T-helper 9 cell (primary cell): ENCODE data around the gene BEST2.
"Not testable (repeated sequence)": the region's sequence is repeated elsewhere in the genome, so short reads cannot be mapped to it uniquely, and the experiment has no call there.

ENCODE experiments used
- DNase-seq: peaks from one replicate; pipeline ENCODE4 v3.0.0-alpha.2; 2020
- total RNA-seq, 2 donors: gene quantifications; one replicate each; lab custom pipeline; 2026; lab: John Stamatoyannopoulos, UW

The BEST2 gene
- total RNA-seq: 0 to 0.07 reads per million in 2 donors

DNA sequence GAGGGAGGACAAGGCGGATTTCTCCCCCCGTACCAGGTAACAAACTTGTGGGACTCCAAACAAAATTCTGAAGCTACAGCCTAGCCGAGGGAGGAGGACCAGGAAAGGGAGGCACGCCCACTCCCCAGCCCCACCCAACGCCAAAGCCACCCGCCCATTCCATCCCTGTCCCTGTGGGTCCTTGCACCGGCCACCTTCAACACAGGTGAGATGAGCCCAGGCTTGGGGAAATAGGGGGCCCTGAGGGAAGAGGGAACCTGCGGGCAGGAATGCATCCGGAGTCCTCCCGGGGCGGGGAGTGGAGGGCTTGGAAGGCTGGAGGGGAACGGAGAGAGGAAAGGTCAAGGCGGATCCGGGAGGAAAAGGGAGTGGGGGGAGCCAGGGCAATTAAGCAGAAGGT lies at the start of gene BEST2:
BEST2 (plus strand) TSS at position 157 of the 400 bp plus-strand sequence. CDS start 802 bp downstream, outside the sequence.
- no peak for DNase-seq

- DNase-seq: no peak
These were observed 48.5 kb upstream of the BEST2 start for GRCh38 chr19:12703046-12703445.

- DNase-seq: no peak
These were observed 46.4 kb upstream of the BEST2 start for GRCh38 chr19:12705169-12705568.

DNA sequence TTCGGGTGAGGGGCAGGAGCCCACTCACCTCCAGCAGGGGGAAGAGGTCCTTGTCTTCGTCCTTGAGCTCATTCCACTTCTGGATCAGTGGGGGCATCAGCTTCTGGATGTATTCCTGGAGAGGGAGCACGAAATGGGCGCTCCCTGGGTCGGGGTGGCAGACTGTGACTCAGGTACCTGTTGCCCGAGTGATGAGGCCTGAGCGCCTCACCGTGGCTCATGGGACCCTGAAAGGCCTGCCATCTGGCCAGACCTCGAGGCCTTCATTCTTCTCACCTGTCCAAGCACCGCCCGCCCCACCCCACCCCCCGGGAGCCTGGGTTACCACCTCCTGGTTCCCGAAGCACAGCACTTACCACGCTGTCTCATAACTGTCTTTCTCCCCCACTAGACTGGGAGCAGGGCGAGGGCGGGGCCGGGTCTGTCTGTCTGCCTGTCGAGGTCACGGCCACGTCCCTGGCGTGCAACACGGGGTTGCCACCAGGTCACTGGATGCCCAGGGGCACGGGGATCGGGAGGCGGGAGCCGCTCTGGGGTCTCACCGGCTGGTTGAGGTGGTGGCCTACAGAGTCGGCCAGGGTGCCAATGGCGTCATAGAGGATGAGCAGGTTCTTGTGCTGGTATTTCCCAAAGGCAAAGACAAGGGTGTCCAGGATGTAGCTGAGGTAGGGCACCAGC lies 45.8 kb upstream of the BEST2 start:
- DNase-seq: no peak

GRCh38 chr19:12706332-12706718 lies 45.3 kb upstream of the BEST2 start:
- no peak for DNase-seq

- no peak for DNase-seq
These were observed 43.0 kb upstream of the BEST2 start for GRCh38 chr19:12708641-12709040.

DNA sequence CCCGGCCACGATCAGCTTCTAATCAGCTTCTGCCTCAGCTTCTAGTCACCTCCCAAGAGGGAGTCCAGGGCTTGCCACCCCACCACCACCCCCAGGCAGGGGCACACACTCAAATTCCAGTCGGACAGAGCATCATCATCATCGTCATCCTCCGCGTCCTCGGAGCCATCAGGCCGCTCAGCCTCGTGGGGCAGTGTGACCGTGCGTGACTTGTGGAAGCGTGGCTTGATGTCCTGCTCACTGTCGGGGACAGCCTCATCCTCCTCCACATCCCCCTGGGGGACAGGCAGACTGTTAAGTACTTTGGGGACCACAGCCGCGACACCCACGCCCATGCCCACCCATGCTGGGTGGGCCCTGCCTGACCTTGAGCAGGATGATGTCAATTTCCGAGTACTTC lies 40.4 kb upstream of the BEST2 start:
- no peak for DNase-seq

DNA sequence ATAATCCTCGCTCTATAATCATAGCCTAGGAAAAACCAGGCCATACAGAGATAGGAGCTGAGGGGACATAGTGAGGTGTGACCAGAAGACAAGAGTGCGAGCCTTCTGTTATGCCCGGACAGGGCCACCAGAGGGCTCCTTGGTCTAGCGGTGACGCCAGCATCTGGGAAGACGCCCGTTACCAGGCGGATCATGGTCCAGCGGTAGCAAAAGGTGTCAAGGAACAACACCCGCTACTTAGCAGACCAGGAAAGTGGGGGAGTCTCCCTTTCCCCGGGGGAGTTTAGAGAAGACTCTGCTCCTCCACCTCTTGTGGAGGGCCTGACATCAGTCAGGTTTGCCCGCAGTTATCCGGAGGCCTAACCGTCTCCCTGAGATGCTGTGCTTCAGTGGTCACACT lies 39.5 kb upstream of the BEST2 start:
- not testable (repeated sequence) for DNase-seq

GRCh38 chr19:12713304-12713703 lies 38.3 kb upstream of the BEST2 start:
- DNase-seq: not testable (repeated sequence)

- DNase-seq: no peak
These were observed 36.5 kb upstream of the BEST2 start for GRCh38 chr19:12715102-12715501.

DNA sequence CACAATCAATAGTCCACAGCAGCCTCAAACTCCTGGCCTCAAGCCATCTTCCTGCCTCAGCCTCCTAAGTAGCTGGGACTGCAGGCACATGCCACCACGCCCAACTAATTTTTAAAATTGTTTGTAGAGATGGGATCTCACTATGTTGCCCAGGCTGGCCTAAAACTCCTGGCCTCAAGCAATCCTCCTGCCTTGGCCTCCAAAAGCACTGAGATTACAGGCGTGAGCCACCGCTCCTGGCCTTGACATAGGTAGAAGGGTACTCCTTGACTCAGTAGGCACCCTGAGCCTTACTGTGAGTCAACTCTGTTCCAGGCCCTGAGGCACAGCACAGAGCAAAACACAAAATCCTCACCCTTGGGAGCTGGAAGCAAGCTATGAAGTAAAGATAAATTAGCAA lies 35.7 kb upstream of the BEST2 start:
- DNase-seq: no peak

- no peak for DNase-seq
These were observed 31.3 kb upstream of the BEST2 start for GRCh38 chr19:12720296-12720695.

DNA sequence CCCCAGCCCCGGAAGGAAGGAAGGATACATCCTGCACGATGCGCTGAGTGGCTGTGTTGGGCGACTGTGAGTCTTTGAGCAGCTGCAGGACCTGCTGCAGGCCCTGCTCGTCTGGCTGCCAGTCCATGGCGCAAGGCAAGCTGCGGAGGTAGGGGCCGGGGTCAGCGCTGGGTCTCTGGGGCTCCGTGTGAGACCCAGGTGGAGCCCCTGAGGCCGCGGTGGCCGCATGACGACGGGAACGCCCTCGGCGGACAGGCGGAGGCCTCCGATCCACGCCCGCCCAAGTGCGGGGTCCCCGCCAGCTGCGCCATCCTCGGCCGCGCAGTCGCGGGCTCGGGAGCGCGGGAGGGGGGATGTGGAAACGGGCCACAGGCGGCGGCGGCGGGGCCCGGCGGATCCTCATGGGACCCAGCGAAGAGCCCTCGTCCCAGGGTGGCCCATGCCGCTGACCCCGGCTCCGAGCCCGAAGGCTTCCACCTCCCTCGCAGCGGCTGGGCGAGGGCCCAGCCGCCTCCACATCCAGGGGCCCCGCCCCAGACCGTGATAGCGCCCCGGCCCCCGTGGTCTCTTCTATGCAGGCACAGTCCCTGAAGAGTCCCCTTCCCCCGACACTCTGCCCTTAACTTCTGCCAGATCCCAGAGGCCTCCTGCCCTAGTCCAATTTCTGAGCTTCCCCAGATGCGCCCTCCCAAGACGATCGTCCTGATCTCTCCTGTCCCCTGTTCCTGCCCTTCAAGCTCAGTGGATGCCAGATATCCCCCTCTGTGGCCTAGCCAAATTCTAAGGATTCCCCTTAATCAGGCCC lies 30.5 kb upstream of the BEST2 start:
- DNase-seq: no peak

GRCh38 chr19:12721656-12722565 lies 29.7 kb upstream of the BEST2 start:
- peak; percentile 43 for DNase-seq

GRCh38 chr19:12722566-12723380 lies 28.8 kb upstream of the BEST2 start:
- peak; percentile 90 for DNase-seq

GRCh38 chr19:12723381-12723640 lies 28.3 kb upstream of the BEST2 start:
- no peak for DNase-seq

DNA sequence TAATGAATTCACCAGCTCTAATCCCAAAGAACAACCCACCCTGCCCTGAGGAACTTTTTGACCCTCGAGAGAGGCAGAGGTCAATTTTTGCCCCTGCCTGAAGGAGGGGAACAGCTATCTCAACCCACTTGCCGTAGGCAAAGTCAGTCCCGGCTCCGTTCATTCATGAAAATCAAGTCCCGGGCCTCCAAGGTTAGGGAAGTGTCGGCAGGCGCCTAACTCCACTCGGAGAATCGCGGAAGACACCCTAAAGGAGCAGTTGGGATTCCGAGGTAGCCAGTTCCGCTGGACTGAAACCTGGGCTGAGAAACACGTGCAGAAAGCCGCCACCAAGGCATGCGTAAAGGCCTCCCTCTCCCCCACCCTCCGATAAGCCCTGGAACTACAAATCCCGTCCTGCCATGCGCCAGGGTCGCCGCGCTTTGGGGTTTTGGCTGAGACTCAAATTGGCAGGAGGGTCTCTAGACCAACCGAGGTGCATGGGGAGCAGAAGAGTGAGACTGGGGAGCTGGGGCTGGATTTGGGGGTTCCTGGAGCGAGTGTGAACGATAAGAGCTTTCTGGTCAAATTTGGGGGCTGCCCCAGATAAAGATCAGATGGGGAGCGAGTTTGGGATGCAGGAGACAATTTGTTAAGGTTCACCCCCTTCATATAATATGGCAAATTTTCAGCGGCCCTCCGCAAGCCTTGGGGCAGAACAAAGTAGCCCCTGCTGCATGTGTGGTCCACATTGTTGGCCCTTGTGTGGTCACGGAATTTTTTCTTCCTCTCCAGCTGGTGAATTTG lies 27.8 kb upstream of the BEST2 start, which contains the start of gene TNPO2:
TNPO2 (minus strand) TSS at position 292 of the 786 bp plus-strand sequence. CDS start 2,955 bp downstream, outside the sequence.
- peak; percentile 48 for DNase-seq

- DNase-seq: not testable (repeated sequence)
These were observed 26.0 kb upstream of the BEST2 start for GRCh38 chr19:12725612-12726011.

GRCh38 chr19:12726988-12727316 lies 24.6 kb upstream of the BEST2 start:
- DNase-seq: no peak

GRCh38 chr19:12727745-12728433 lies 23.7 kb upstream of the BEST2 start:
- no peak for DNase-seq

GRCh38 chr19:12730064-12730463 lies 21.5 kb upstream of the BEST2 start:
- no peak for DNase-seq
